IMR-90 (cell line): ENCODE measurements around the gene AATF.

Source experiments
- CTCF ChIP-seq: conservative IDR thresholded peaks from 2 replicates; pipeline ENCODE4 v1.5.1; 2012; ENCODE audit warnings: mild to moderate bottlenecking, low read depth, low read length, improper control_type of control experiment
- POLR2A ChIP-seq: IDR thresholded peaks from 2 replicates; pipeline ENCODE4 v1.6.1; 2012; ENCODE audit warnings: mild to moderate bottlenecking, low read depth, low read length
- SMC3 ChIP-seq: fragments of 150-350 bp; IDR thresholded peaks from 2 replicates; pipeline ENCODE4 v1.6.1; 2016; ENCODE audit warnings: low read depth, mild to moderate bottlenecking, antibody characterized with exemption, low read length, moderate library complexity

DNA sequence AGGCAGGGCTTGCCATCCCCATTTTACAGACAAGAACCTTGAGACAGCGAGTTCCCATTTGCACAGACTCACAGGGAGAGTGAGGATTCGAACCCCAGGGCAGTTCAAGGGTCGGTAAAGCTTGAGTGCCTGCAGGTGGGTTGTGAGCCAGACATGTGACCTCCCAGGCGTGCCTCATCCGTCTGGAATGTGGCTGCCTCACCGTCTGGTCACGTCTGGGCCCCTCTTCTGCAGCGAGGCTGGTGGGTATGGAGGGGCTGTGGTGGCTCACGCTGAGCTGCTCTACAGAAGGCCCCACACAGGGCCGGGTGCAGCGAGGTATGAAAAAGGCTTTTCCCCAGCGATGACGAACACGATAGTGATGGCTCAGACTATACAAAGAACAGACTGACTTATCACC lies 47.2 kb upstream of the AATF start:
- TF ChIP-seq CTCF (no peak), SMC3 (no peak), POLR2A (no peak)
